ENCODE data around the gene ANTXR1.

Gene ANTXR1

GRCh38 chr2:69298261-69298660 is 285.3 kb downstream of the ANTXR1 start:
- in situ Hi-C loops (cut with MboI; ENCODE audit: low sequenced_read_pairs), result no loop called here

- in situ Hi-C loops (cut with MboI; ENCODE audit: low sequenced_read_pairs), result no loop called here
Observed at GRCh38 chr2:69298862-69299261, 285.9 kb downstream of the ANTXR1 start.

All from HL-60/S4 (cell line).